Measurements from ENCODE around the gene ACVR1B.

- TF ChIP-seq REST (IDR thresholded peaks at IDR 0.05; ENCODE audit: insufficient read depth in 1 of 2, low read depth in 2 of 2, low read length in 2 of 2) (no peak), TAF1 (IDR thresholded peaks at IDR 0.05; ENCODE audit: borderline replicate concordance, insufficient read depth, low read length) (no peak)
These were observed 17.4 kb upstream of the ACVR1B start for GRCh38 chr12:51934080-51934479.

All from PFSK-1 (cell line).